GM19328 (cell line): Measurements from ENCODE around the gene SOX5.

Experiments
- ATAC-seq: cut with Tn5 transposase; IDR thresholded peaks from one replicate; pipeline ENCODE4 v1.9.1; 2021; ENCODE audit warnings: mild to moderate bottlenecking, moderate library complexity; ENCODE audit not compliant: unreplicated experiment

Gene SOX5

DNA sequence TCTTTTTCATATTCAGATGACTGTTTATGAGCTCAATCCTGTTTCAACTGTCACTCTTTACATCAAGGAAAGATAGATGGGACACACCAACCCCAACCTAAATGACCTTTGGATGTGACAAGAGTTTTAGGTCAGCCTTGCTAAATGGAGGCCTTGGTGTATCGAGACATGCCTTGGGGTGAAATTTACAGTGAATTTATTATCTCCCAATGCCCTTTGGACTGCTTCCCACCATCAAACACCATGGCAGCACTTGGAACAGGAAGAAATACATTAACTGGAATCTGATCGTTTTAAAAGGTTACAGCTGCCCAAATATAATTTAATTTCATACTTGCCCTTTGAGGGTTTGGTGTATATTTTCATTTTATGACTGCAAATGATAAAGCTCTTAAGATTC lies 327.6 kb downstream of the SOX5 start:
- ATAC-seq, result no peak

DNA sequence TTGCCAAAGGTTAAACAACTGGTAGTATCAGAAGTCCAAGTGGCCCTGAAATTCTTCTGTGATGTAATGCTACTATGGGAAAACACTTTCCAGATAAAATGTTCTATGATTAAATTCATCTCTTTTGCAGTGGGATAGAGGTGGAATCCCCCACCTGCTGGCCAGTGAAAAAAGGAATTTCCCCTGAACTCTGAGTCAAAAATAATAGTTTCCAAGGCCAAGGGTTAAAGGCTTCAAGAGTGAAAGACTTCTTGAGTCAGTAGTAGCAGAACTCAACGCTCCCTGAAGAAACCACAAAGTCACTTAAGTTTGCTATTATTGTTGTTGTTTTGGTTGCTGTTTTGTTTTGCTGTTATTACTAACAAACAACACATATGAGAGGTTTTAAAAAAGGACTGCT lies 330.8 kb downstream of the SOX5 start:
- no peak for ATAC-seq

DNA sequence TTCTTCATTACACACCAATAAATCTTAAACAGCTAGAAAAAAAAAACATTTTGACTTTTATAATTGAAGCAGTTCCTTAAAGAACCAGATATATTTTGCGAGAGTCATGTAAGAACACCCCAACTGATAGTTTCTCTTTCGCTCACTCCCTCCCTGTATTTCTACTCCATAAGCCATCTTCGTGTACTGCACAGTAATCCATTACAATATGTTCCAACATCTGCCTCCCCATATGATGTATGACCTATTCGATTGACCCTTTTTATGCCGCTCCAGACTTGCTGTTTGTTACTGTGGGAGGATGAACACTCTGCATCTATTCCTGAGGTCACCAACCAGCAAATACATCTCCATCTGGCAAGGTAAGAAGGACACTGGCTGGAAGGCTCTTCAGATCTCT lies 331.7 kb downstream of the SOX5 start:
- ATAC-seq, result no peak

DNA sequence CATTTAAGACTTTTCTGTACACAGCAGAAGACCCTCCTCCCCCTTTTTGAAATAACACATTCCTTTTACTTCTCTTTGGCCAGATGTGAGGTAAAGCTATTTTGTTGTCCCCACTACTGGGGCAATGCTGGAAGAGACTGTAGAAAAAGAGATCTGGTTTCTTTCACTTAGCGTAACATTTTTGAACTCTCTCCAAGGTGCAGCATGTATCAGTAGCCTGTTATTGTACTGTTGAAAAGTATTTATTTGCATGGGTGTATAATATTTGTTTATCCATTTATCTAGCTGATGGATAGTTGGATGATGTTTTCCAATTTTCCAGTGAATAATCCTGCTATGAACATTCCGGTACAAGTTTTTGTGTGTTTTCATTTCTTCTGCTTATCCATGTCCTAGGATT lies 335.2 kb downstream of the SOX5 start:
- no peak for ATAC-seq

DNA sequence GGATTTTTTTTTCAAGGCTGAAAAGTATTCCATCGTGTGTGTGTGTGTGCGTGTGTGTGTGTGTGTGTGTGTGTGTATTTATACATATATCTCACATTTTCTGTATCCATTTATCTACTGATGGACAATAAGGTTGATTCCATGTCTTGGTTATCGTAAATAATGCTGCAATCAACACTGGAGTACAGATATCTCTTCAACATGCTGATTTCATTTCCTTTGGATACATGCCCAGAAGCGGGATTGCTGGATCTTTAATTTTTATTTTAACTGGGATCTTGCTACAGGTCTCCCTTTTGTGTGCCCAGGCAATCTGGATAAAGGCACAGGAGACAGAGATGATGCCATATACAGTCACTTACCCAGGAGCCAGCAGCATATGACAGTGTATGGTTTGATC lies 338.1 kb downstream of the SOX5 start:
- no peak for ATAC-seq

DNA sequence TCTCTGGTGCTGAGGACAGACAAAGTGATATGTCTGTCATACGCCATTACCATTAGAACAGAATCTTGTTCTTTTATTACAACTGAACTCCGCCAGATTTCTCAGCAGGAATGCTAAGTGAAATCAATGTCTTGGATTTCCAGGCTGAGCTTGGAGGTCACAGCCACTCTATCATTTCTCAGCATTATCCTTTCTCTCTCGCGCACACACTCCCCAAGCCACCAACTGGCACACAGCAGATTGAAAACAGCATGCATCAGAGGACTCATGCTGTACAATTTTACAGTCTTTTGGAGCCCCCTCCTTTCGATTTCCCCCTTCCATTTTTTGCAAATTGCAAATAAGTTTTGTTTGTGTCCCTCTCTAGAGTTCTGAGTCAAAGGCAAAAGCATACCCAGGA lies 348.6 kb downstream of the SOX5 start:
- no peak for ATAC-seq

DNA sequence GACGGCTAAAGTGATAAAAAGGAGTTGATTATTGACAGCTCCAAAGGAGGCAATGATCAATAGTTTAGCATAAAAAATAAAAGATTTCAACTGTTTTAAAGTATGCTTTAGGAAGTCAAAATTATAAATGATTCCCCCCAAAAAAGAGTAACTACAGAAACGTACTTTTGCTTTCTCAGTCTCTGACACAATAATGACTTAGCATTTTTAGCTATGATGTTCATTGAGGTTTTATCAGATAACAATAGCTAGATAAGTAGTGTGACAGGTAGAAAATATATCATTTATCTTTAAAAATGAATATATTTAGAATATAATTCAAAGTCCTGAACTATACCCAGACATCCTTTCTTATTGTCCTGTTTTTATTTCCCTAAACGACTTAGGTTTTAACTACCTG lies 352.9 kb downstream of the SOX5 start:
- ATAC-seq, result no peak

DNA sequence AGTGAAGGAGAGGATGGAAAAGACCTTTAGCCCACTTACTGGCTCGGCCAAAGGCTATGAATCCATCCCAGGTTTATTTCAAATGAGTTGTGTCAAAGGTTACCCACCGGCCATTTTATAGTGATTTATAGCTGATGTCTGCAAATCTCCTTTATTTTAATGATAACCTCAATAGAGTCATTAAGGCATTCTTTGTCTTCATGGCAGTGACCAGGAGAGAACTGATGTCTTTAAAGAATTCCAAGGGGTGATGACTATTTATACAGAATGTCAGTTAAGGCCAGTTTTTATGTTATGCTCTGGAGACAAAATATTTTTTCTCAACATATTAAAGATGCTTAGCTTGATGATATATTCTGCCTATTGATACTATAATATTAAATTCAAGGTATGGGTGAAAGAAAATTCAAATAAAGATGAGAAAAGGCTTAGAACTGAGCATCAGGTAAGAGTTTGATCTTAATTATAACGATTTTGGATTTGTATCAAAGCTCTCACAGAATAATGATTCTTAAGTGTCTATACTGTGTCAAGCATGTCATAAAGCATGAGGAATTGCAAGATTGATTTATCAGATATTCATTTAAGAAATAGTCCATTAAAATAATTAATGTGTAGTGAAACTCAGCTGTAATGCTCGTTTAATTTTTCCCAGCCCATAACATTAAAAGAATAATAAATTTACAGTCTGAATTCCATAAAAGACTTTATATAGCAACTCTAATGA lies 361.5 kb downstream of the SOX5 start:
- no peak for ATAC-seq

DNA sequence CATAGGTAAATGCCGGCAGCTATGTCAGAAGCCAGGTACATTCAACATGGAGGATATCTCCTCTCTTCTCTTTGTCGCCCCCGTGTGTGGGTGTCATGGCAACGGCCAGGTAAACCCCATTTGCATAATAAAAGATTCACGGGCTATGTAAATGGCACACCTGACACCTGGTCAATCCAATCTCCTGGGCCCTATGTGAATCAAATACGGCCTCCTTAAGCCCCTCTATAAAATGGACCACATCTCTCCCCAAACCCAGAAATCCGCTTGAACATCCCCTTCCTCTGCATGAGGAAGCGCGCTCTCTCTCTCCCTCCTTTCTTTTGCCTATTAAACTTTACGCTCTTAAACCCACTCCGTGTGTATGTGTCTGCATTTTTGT lies 363.7 kb downstream of the SOX5 start:
- ATAC-seq, result no peak

DNA sequence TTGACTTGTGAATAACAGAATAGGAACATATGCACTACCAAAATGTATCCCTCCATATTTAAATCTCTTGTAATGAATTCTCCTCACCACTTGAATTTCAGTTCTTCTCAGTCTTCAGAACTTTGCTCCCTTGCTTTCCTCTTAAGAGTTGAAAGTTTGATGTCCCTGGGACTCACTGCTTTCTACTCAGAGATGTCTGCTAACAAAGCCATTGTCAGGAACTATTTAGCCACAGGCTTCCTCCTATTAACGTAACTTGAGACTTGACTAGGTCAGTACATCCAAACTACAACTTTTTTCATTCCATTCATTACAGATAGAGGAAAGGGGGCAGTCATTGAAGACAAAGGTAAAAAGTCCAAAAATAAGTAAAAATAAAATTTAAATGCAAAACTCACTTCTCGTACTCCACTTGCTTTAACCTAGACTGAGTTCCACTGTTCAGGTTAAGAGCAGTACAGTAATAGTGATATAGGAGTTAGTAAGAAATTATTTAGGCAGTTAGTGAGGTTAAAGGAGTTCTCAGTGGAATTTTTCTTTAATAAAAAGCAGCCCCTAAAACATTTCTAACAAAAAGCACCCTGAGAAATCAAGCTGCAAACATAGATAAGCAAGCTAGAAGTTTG lies 364.2 kb downstream of the SOX5 start:
- ATAC-seq, result no peak

DNA sequence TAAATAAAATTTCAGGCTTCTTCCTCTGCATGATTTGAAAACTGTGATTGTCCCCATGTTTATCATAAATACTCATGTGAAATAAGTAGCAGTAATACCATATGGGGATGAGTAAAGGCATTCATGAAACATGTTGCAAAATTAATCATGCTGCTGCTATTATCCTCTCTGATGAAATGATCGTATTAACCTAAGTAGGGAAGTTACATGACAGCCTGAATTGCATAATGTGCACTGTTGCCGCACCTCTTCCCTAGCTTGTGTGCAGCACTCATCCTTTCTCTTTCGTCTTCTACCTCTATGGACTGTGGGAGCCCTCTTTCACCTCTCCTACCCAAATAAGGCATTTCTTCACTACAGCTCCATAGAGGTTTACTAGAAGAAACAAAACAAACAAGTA lies 367.6 kb downstream of the SOX5 start:
- no peak for ATAC-seq

DNA sequence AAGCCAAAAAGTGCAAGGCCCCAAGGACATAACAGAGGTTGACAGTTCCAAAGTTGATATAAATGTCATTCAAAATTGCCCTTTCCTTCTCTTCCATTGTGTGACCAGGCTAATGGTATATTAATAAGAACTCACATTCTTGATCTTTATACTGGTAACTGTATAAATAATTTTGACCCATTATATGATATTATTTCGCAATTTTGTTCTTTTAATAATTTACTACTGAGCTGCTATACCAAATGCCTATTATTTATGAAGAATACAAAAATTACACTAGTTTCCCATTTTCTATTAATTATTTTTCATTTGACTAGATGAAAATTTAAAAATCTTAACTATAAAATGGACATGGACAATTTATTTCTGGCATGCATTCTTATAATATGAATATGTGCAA lies 370.2 kb downstream of the SOX5 start:
- no peak for ATAC-seq

DNA sequence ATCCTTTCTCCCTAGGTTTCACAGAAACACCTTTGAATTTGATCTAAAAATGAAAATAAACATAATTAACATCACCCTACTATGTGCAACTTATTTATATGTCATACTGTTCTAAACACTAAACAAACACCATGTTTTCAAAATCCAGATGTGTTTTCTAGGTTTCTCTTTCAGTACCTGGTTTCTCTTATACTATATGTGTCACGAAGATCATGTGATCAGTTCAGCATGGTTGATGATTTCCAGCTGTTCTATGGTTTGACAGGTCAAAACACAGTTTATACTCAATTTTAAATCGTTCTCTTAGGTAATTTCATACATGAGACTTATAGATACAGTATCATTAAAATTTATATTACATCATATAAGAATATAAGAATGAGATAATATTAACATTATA lies 373.1 kb downstream of the SOX5 start:
- ATAC-seq, result no peak

DNA sequence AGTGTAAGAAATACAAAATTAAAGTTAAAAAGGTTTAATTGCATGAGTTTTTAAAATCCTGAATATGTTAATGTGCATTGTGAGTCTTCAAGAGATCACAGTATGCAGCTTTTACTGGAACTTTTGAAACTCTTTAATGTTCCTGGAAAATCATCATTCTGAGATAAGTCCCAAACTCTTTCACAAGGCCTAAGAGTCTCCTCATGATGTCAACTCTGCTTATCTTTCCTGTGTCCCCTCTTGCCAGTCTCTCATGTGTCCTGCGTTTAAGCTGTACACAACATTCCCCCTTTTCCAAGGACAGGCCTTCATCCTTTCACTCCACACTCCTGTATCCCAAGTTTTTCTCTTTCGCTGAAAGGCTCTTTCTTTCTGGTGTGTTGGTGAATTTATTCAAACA lies 380.1 kb downstream of the SOX5 start:
- ATAC-seq, result no peak

DNA sequence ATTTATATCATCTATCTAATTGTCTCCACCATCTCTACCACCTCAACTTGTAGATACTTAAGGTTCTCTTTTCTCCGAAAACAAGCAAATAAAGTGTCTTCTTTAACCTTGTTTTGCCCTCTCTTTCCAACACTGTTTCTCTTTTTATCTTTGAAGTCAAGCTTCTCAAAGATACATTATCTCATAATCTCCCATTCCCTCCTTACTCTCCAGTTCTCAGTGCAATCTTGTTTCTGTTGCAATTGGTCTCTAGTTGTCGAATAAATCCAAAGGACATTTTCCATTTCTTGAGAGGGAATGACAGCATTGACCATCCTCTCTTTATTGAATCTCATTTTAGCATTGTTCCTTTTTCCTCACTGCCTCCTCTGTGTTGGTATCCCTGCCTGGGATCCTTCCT lies 383.3 kb downstream of the SOX5 start:
- no peak for ATAC-seq

DNA sequence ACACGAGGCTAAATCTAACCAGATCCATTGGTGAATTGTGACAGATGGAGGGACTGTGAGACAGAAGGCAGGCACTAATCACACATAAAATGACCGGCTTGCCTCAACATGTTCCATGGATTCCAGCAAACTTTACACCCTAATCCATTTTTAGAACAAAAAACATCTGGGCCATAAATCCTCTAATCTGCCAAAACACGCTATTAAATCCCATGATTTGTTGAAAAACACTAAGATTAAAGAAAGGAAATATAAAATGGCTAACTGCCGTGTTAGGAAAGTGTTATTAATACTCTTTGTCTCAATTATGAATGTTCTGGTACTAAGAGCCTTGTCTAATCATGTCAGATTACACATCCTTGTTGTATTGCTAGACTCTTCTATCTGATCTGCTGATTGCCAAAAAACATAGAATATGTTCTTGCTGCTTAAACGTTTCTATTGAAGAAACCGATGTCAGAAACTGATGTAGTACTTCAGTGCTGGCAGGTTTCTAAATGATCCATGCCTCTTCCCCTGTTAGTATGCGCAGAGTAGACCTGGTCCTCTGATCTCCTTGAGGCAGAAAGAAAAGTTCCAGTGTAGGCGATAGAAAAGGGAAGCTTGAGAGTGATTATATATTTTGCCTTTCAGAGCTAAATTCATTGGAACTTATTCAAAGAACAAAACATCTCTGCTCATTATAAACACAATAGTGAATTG lies 384.9 kb downstream of the SOX5 start:
- no peak for ATAC-seq

DNA sequence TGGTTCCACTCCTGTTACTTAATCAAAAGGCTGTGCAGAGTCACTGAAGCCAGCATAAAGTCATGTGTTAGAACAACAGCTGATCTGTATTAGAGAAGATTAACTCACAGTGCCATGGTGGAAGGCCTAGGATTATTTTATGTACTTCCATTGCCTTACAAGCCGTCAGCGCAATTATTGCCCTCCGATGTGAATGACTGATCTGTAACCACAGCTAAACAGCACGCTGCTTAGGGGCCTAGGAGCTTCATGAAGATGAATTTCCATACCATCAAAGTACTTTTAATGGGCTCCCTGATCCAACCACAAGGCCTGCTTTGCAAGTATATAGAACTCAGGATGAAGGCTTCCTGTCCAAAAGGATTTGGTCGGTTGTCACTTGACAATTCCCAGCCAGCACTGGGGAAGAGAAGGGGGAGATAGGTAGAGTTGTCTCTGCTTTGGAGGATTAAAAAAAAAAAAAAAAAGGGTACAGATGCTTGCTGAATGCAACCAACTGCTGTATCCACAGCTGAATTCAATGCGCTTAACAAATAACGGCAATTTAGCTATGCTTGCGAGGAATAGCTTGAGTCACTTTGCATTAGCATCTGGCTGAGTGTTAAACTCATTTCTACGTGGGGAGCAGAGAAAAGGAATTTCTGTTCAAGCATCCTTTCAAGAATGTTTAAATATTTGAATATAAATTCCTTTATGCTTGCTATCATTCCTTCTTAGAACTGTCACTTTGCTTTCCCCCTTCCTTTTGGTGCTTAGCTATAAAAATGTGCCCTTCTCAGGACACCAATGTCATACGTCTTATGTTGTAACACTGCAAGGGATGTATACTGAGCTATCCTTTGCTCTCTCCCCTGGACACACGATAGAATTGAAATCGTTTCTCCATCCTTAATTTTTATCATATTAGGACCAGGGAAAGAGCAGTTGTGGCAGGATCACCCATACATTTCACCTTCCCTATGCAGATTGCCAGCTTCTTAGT lies 387.8 kb downstream of the SOX5 start:
- no peak for ATAC-seq

DNA sequence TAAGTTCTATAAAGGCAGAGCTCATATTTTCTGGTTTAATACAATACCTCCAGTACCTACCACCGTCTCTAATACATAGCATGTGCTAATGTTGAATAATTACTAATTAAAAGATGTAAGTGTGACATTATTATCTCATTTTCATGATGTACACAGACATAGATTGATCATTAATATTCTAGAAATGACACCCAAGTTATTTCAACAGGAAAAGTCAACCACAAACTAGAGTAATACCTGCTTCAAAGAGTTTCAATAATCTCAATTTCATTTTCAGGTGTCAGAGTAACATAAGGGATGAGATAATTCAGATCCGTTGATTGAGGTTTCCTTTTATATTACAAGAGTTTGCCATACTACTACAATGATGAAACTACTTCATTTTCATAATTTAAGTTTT lies 388.9 kb downstream of the SOX5 start:
- ATAC-seq, result no peak

DNA sequence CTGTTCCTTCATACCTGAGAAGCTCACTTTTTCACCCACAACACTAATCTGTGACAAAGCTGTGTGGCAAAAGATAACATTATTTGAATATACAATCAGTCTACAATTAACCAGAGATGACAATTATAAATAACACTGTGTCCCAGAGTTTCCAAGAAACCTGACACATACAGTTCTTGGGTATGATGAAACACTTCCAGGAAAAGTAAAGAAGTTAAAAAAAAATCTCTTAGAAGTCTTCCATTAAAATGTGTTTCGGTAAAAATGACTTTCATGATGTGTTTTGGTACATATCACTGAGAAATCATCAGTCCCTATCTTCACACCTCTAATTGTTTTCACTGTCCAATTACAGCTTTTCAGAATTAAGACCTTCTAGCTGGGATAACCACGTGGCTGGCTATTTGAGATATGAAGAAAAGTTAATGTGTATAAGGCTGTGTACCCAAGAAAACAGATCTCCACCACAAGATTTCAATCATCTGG lies 390.2 kb downstream of the SOX5 start:
- no peak for ATAC-seq

DNA sequence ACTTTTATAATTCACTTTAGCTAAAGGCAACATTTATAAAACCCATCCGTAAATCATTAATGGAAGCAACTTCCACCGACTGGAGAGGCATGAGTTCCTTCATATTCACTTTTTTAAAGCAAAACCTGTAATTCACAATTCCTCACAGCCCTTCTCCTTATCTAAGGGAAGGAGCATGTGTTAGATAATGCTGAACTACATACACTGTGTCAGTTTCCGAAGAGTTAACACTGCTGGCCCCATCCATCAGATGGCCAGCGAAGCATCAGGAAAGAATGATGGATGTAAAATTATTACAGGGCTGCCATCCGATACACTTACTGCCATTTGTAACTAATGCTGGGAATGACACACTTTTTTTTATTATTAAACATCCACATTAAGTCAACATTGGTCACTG lies 392.8 kb downstream of the SOX5 start:
- no peak for ATAC-seq

DNA sequence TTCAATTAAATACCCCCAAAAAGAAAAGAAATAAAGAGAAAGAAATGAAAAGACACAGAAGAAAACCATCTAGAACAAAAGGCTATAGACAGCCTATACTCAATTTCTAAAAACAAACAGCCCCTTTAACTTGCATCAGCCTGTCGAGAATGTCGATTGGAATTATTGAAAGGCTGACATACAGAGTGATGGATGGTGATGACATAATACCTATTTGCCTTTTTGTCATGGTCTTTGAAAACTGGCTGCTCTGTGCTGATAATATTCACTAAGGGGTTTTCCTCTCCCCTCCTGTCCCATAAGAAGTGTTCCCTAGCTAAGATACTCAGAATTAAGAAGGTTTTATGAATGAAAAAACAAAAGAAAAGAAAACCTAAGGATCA lies 393.7 kb downstream of the SOX5 start:
- no peak for ATAC-seq
